Mammary epithelial cell (primary cell): ENCODE results near the gene CHMP6.

Experiments
- EZH2 ChIP-seq: IDR thresholded peaks from 2 replicates; pipeline ENCODE4 v1.6.1; 2012; ENCODE audit warnings: low read length, inconsistent platforms, borderline replicate concordance
- TF ChIP-seq, protein P1 (sequence below), 2 donors: IDR thresholded peaks in 1 of 2; conservative IDR thresholded peaks in 1 of 2; 2 replicates each; pipeline ENCODE4 v1.5.1; 2011 to 2012; ENCODE audit warnings: inconsistent platforms in 2 of 2, low read length in 2 of 2, mild to moderate bottlenecking in 2 of 2, control low read depth in 1 of 2, low read depth in 1 of 2; ENCODE audit not compliant: insufficient read depth in 1 of 2; ENCODE audit errors: extremely low read depth in 1 of 2

DNA sequence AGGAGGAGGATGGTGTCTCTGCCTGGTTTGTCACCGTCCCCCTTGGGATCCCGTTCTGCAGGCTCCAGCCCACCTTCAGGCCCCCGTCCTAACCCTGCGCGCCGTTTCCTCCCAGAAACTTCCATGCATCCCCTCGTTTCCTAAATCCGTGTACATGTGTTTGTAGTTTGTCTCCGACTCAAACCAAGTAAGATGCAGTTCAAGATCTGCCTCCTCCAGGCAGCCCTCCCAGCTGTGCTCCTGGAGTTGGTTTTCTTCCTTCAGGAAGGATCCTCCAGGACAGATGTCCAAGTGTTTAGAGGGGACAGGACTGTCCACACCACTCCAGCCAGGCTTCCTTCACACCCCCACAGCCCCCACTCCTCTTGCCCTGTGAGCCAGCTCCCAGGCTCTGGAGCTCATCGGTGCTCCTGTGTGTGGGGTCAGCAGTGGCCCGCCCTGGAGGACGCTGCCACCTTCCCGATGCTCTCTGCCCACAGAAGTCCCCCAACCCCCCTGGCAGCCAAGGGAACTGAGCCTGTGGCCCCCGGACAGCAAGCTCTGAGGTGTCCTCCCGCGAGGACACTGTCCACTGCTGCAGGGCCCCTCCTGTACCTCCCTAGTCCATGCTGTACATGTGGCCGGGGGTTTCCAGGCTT lies 54.6 kb downstream of the CHMP6 start:
- TF ChIP-seq, protein P1, sequence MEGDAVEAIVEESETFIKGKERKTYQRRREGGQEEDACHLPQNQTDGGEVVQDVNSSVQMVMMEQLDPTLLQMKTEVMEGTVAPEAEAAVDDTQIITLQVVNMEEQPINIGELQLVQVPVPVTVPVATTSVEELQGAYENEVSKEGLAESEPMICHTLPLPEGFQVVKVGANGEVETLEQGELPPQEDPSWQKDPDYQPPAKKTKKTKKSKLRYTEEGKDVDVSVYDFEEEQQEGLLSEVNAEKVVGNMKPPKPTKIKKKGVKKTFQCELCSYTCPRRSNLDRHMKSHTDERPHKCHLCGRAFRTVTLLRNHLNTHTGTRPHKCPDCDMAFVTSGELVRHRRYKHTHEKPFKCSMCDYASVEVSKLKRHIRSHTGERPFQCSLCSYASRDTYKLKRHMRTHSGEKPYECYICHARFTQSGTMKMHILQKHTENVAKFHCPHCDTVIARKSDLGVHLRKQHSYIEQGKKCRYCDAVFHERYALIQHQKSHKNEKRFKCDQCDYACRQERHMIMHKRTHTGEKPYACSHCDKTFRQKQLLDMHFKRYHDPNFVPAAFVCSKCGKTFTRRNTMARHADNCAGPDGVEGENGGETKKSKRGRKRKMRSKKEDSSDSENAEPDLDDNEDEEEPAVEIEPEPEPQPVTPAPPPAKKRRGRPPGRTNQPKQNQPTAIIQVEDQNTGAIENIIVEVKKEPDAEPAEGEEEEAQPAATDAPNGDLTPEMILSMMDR (conservative IDR thresholded peaks at IDR 0.05 in 1 of 2, IDR thresholded peaks at IDR 0.05 in 1 of 2; ENCODE audit: extremely low read depth in 1 of 2, insufficient read depth in 1 of 2, low read depth in 1 of 2, low read length in 2 of 2), result no peak
- TF ChIP-seq EZH2, result no peak
